ENCODE results near the gene SCGB1C2.

SCGB1C2 gene

DNA sequence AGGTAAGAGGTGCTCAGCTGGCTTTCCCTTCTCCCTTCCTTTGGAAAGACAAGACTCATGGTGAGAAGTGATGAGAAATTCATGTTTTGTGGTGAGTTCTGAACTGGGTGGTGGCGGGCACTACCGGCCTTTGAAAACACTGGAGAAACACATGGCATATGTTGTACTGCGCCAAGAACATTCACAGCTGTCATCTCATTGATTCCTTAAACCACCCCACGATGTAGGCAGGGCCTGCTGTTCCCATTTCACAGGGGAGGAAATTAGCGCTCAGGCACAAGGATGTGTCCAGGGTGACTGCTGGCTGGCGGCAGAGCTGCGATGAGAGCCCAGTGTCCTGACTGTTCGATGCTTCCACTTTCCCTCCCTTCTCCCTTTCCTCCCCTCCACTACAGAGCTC lies 45.7 kb downstream of the SCGB1C2 start:
- no peak for TF ChIP-seq CTCF (conservative IDR thresholded peaks at IDR 0.05; ENCODE audit: low read depth, low read length)
- no peak overlapping the region for H3K4me3 ChIP-seq (ENCODE audit: low read length)
- no peak for DNase-seq (ENCODE audit: low read depth)

- no peak overlapping the region for H3K4me3 ChIP-seq (ENCODE audit: low read length)
- TF ChIP-seq CTCF (conservative IDR thresholded peaks at IDR 0.05; ENCODE audit: low read depth, low read length), result no peak
- no peak for DNase-seq (ENCODE audit: low read depth)
These were observed 48.2 kb downstream of the SCGB1C2 start for GRCh38 chr17:185445-186138.

DNA sequence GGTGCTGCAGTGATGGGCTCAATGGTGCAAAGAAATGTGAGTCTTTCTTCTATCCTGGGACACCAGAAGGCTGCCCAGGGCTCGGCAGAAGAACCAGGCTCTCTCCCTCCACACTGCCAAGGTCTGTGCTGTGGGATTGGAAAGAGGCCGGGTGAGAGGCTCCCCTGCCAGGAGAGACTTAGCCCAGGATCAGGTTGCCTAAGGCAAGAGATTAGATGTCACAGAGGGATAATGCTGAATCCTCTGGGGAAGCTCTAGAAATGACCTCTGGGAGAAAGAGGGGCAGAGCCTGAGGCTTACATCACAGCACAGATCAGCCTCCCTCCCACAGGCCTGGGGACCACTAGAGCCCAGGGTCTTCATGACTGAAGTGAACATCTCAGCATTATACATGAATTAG lies 49.8 kb downstream of the SCGB1C2 start:
- TF ChIP-seq CTCF (conservative IDR thresholded peaks at IDR 0.05; ENCODE audit: low read depth, low read length), result no peak

More for the DNA sequence above, 49.8 kb downstream of the SCGB1C2 start:
- no peak for DNase-seq (ENCODE audit: low read depth)
- no peak overlapping the region for H3K4me3 ChIP-seq (ENCODE audit: low read length)
